Measurements from ENCODE around the gene ASPM. TPM values are rescaled to one million over a fixed set of nuclear protein-coding genes. Genes with fewer than 3 reads are reported as not detected.
"Not testable (repeated sequence)": the region's sequence is repeated elsewhere in the genome, so short reads cannot be mapped to it uniquely, and the experiment has no call there.

ASPM gene
- total RNA-seq, 1 donor from 2014 or later, result 17.5 TPM

GRCh38 chr1:197062692-197063091 lies 83.8 kb downstream of the ASPM start:
- peaks cover 2% of the 10 kb centered on the region for H3K4me1 Mint-ChIP-seq (ENCODE audit: low read depth)
- H3K27me3 Mint-ChIP-seq, result no peaks in the 10 kb centered on the region
- no peak overlapping the region for H3K4me3 Mint-ChIP-seq (ENCODE audit: low read depth)
- H3K9me3 Mint-ChIP-seq (ENCODE audit: low read depth), result no peaks in the 10 kb centered on the region
- H3K36me3 Mint-ChIP-seq (ENCODE audit: insufficient read depth), result no peaks in the 10 kb centered on the region
- no peak for DNase-seq (ENCODE audit: low spot score, unreplicated experiment)
- no peak overlapping the region for H3K27ac Mint-ChIP-seq
- TF ChIP-seq CTCF (IDR thresholded peaks at IDR 0.05; ENCODE audit: unreplicated experiment), result no peak

- Mint-ChIP-seq H3K9me3 (ENCODE audit: low read depth) (peaks cover 10% of the 10 kb centered on the region), H3K27me3 (peaks cover 4% of the 10 kb centered on the region), H3K27ac (no peak overlapping the region), H3K4me1 (ENCODE audit: low read depth) (peaks cover 5% of the 10 kb centered on the region), H3K4me3 (ENCODE audit: low read depth) (no peak overlapping the region), H3K36me3 (ENCODE audit: insufficient read depth) (no peaks in the 10 kb centered on the region)
- no peak for DNase-seq (ENCODE audit: low spot score, unreplicated experiment)
- no peak for TF ChIP-seq CTCF (IDR thresholded peaks at IDR 0.05; ENCODE audit: unreplicated experiment)
Observed at GRCh38 chr1:197049100-197049499, 97.4 kb downstream of the ASPM start.

GRCh38 chr1:197042676-197043341 lies 103.7 kb downstream of the ASPM start:
- Mint-ChIP-seq H3K36me3 (ENCODE audit: insufficient read depth) (no peaks in the 10 kb centered on the region), H3K27ac (no peak overlapping the region), H3K4me3 (ENCODE audit: low read depth) (no peak overlapping the region), H3K27me3 (peaks cover 4% of the 10 kb centered on the region), H3K9me3 (ENCODE audit: low read depth) (peaks cover 6% of the 10 kb centered on the region), H3K4me1 (ENCODE audit: low read depth) (peaks cover 8% of the 10 kb centered on the region)
- no peak for DNase-seq (ENCODE audit: low spot score, unreplicated experiment)
- TF ChIP-seq CTCF (IDR thresholded peaks at IDR 0.05; ENCODE audit: unreplicated experiment), result no peak

GRCh38 chr1:197041486-197042353 lies 104.7 kb downstream of the ASPM start:
- H3K4me3 Mint-ChIP-seq (ENCODE audit: low read depth), result no peak overlapping the region
- no peak for TF ChIP-seq CTCF (IDR thresholded peaks at IDR 0.05; ENCODE audit: unreplicated experiment)
- peaks cover 4% of the 10 kb centered on the region for H3K27me3 Mint-ChIP-seq
- H3K4me1 Mint-ChIP-seq (ENCODE audit: low read depth), result peaks cover 8% of the 10 kb centered on the region
- no peak overlapping the region for H3K27ac Mint-ChIP-seq
- no peaks in the 10 kb centered on the region for H3K36me3 Mint-ChIP-seq (ENCODE audit: insufficient read depth)
- no peak for DNase-seq (ENCODE audit: low spot score, unreplicated experiment)
- peaks cover 4% of the 10 kb centered on the region for H3K9me3 Mint-ChIP-seq (ENCODE audit: low read depth)

GRCh38 chr1:197036861-197037260 lies 109.6 kb downstream of the ASPM start:
- Mint-ChIP-seq H3K27me3 (no peaks in the 10 kb centered on the region), H3K4me1 (ENCODE audit: low read depth) (no peaks in the 10 kb centered on the region), H3K9me3 (ENCODE audit: low read depth) (no peaks in the 10 kb centered on the region), H3K4me3 (ENCODE audit: low read depth) (no peak overlapping the region), H3K36me3 (ENCODE audit: insufficient read depth) (no peaks in the 10 kb centered on the region), H3K27ac (no peak overlapping the region)
- no peak for DNase-seq (ENCODE audit: low spot score, unreplicated experiment)
- no peak for TF ChIP-seq CTCF (IDR thresholded peaks at IDR 0.05; ENCODE audit: unreplicated experiment)

GRCh38 chr1:197034631-197035339 lies 111.7 kb downstream of the ASPM start:
- not testable (repeated sequence) for H3K4me1 Mint-ChIP-seq (ENCODE audit: low read depth); H3K27me3 Mint-ChIP-seq; DNase-seq (ENCODE audit: low spot score, unreplicated experiment); H3K27ac Mint-ChIP-seq; H3K9me3 Mint-ChIP-seq (ENCODE audit: low read depth); H3K36me3 Mint-ChIP-seq (ENCODE audit: insufficient read depth); H3K4me3 Mint-ChIP-seq (ENCODE audit: low read depth)
